GM21576 (cell line): ENCODE results near the gene ALAS1.
"Not testable (repeated sequence)": the region's sequence is repeated elsewhere in the genome, so short reads cannot be mapped to it uniquely, and the experiment has no call there.

Experiments used
- ATAC-seq: cut with Tn5 transposase; IDR thresholded peaks from one replicate; pipeline ENCODE4 v1.9.1; 2021; ENCODE audit warnings: mild to moderate bottlenecking, moderate library complexity; ENCODE audit not compliant: unreplicated experiment

The ALAS1 gene

DNA sequence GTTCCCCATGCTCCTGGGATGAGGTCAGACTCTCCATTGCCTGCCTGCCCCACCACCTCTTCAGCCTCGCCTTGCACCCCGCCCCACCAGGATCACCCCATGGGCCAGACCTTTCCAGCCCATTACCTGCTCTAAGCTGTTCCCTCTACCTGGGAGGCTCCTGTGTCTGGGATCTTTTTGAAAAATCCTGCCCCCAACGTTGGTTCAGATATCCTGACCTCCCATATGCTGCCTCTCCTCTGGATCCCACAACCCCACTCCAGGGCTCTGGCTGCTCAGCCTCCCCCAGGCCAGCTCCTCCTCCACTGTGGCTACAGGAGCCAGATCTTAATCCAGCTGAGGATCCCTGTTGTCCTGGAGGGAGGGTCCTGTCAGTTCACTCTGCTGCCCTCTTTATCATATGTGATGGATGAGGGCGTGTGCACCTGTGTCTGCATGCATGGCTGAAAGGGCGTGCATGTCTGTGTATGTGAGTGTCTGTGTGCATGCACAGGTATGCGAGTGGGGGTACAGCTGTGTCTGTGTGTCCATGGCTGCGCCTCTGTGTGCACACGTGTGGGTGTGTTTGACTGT is 21.7 kb upstream of the ALAS1 start:
- ATAC-seq = no peak

DNA sequence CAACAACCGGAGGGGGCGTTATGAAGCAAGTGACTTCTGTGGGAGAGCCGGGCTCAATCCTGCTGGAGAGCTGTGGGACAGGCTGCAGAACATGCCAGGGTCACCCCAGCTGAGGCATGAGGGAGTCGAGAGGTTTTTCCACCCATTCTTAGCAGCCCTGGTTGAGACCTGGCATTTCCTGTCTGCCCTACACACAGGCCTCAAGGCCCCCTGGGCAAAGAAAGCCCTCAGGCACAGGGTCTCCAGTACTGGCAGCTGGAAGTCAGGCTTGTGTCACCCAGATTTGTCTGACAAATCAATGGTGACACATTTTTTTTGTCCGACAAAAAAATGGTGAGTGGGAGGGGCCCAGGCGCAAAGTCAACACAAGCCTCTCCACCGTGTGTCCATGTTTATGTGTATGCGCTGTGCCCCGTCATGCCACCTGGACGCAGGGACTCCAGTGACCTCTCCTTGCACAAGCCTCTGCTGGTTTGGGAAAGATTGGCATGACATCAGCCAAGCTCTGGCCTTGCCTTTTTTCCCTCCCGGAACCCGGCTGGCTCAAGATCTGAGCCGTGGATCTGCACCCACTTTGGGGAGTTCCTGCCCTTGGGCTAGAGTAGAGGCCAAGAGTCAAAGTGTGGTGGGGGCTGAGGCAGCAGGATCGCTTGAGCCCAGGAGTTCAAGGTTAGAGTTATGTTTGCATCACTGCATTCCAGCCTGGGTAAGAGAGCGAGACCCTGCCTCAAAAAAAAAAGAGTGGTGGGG is 20.8 kb upstream of the ALAS1 start:
- ATAC-seq = no peak

DNA sequence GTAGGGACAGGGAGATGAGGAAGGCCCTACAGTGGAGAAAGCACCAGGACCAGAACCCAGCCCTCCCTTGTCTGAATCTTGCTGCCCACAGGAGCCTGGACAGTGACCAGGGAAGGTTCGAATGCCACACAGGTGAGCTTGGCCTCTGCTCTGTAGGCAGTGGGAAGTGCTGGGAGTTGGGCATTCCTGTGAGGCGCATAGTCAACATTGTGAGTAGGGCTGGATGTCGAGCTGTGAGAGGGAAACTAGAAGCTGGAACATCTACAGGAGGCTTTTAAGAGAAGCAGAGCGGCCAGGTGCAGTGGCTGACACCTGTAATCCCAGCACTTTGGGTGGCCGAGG is 20.3 kb upstream of the ALAS1 start:
- no peak for ATAC-seq

DNA sequence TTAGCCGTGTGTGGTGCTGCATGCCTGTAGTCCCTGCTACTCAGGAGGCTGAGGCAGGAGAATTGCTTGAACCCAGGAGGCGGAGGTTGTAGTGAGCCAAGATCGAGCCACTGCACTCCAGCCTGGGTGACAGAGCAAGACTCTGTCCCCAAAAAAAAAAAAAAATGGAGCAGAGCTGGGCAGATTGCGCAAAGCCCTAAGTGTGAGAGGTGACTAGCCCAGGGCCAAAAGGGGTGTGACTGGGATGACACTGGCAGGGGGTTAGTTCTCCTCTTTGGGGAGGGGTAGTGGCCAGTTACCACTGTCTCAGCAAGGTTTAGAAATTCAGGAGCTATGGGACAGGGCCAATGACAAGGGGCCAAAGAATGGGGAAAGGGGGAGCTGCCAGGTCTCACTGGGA is 19.8 kb upstream of the ALAS1 start:
- ATAC-seq = not testable (repeated sequence)

DNA sequence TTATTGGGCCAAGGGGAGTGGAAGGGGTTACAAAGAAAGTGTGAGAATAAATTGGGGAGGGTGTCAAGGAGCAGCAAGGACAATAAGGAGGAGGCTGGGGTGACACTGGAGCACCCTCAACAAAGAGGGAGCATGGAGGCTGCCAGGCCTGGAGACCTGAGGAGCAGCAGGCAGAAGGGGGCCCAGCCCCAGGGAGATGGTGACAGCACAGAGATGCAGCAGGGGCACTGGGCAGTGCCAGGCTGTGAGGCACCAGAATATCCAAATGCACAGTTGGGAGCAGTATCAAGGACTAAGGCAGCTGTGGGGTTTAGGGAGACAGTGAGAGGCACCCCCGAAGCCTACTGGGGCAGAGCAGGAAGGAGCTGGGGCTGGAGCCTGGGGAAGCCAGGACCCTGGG is 19.4 kb upstream of the ALAS1 start:
- no peak for ATAC-seq

DNA sequence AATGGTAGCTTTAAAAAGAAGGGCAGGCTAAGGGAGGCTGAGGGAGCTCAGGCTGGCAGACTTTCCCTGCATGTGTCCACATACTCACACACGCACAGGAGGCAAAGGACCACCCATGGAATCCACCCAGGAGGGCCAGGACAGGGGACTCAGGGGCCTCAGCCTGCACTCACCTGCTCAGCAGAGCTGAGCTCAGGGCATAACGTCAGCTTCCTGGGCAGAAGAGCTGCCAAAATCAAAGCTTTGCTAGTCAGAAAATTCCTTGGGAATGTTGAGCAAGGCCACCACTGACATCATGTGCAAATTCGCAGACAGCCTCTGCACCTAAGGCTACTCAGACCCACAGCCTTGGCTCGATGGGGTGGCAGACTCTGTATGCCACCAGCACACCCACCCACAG is 16.4 kb upstream of the ALAS1 start:
- ATAC-seq = no peak

DNA sequence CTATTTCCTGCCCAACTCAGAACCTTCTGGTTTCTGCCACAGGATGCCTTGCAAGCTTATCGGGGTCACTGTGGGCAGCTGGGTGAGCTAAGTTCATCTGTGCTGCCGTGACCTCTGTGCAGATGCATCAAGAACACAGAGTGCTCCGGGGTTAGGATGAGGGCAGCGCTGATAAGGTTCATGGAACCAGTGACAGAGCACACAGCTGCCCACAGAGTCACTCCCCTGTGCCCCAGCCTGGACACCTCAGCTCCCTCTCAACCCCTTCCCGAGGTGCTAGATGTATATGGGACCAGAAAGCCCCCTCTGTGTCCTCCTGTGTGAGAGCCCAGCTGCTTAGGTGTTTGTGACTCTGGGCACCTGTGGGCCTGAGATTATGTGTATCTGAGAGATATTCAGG is 15.8 kb upstream of the ALAS1 start:
- no peak for ATAC-seq

DNA sequence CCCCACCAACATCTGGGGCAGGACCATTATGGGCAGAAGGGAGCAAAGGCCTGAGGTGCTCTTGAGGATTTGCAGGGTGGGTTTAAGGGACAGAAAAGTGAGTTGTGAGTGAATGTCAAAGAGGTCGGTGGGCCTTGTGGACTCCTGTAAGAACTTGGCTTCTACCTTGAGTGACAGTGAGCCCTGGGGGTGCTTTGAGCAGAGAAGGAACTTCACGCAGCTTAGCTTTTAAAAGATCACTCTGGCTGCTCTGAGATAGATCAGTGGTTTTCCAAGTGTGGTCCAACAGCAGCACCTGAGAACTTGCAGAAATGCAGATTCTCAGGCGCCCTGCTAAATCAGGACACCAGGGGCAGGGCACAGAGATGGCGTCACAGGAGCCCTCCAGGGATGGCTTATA is 15.3 kb upstream of the ALAS1 start:
- ATAC-seq = no peak

DNA sequence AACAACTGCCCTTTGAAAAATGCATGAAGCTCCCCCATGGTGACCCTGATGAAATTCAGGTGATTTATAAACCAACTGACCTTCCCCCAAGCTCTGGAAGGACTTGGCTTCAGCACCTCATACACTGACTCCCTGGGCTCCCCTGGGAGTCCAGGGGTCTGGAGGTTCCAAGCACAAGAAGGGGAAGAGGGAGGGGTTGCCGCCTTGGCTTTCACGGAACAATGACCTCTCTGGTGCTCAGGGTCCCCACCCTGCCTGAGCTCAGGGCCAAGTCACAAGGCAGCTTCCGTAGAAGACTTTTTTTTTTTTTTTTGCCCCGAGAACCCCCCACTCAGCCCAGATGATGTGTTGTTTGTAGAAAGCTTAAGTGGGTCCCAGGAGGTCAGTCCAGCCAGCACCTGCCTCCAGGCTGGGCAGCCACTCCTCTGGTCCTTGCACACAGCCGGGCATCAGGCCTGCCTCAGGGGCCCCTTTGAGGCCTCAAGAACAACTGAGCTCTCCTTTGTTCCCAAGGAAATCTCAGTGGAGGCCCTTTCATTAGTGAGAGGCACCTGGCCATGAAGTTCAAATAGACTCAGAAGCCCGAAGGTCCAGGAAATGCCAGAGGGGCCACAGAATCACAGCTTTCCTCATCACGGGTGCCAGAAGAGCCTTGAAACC is 14.0 kb upstream of the ALAS1 start:
- no peak for ATAC-seq

DNA sequence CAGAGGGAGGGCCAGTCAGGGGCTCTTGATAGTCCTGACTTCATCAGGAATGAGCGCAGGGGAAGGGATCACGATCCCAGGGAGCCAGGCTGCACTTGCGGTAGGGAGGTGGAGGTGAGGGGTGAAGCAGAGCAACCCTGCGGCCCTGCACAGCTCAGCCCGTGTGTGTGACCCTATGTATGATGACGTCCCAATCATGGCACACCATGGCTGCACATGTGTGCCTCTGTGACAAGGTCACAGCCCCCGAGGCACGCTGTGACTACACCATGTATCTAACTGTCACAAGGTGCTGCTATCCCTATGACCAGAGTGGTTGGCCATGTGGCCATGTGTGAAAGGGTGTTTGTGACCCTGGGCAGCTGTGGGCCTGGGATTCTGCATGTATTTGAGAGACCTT is 13.3 kb upstream of the ALAS1 start:
- ATAC-seq = no peak

DNA sequence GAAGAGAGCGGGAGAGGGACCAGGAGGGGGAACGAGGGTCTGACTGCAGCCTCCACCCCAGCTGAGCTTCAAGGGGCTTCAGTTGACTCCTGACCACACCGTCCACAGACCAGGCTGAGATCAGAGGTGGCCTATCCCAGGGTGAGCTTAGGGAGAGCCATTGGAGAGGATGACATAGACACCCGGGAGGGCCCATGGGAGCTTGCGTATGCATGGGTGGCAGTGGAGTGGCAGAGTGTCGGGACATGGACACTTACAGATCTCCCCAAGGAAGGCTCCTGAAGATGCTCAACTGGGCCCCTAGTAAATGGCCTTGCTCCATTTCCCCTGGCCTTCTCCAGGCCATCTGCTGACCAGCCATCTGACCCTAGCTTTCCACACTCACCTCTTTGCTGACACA is 12.6 kb upstream of the ALAS1 start:
- no peak for ATAC-seq

DNA sequence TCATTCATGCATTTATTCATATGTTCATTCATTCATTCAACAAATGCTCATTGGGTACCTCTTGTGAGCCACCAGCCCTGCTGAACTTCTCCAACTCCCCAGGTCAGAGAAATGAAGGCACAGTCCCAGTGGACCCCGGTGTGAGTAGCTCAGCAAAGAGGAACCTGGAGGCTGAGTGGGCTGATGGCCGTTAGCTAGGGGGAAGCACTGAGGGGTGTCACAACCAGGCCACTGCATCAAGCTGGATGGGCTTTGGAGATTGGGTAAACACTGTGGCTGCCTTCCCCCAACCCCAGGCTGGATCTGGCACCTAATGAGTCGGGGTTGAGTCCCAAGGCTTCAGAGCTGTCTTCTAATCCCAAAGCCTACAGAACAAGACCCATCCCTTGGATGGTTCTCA is 12.1 kb upstream of the ALAS1 start:
- no peak for ATAC-seq

DNA sequence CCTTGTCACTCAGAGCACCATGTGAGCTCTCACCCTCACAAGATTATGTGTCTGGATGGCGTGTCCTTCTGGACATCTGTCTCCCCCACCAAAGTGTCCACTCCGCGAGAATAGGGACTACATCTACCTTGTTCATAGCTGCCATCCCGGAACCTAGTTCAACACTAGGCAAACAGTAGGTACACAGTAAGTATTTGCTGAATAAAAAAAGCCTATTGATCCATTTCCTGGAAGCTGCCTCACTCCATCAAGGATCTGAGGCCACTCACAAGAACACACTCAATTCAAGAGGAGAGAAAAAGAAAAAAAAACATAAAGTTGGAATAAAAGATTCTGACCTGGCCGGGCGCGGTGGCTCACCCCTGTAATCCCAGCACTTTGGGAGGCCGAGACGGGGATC is 11.2 kb upstream of the ALAS1 start:
- no peak for ATAC-seq

DNA sequence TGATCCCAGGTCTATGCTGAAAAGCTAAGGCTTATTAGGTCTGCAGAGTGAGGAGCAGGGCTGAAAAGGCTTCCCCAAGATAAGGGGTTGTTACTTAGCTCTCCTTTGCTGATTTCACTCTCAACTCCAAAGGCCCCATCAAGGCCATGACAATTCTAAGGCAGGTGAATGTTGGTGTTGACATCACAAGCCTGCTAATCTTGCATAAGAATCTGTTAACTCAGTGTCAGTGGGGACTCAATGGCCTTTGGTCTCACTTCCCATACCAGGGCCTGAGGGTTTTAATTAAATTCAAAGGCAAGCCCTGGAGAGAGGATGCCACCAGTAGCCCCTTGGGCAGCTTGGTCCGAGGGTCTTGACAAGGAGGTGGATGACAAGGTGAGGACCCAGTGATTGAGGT is 9.4 kb upstream of the ALAS1 start:
- no peak for ATAC-seq

DNA sequence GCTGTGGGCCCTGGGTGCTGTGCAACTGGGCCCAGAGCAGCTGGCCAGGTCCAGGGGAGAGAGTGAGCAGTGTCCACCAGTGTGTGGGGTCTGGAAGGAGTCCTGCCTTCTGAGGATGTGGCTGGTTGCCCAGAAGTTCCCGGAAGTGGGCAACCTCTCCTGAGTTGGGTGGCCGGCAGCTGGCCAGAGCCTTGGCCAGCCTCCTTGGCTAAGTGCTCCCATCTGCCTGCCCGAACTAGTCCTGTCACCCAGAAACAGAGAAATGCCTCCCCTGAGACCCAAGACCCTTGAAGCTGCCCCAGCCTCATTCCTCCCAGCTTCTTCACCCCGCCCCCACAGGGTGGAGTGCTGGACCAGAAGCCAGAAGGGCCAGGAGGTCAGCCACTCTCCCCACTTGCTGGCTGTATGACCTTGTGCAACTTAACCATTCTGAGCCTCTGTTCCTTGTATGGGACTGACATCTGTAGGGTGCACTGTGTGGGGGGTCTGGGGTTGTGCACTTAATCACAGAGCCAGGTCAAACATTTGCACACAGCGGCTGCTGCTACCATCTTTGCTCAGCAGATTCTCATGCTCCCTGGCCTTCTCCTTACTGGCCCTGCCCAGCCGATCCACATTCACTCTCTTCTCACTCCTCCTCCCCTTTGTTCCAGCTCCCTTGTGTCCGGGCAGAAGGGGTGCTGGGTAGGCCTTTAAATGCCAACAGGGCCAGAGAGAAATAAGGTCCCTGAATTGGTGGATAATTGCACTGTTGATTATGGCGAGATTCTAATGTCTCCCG is 7.5 kb upstream of the ALAS1 start:
- ATAC-seq = no peak

DNA sequence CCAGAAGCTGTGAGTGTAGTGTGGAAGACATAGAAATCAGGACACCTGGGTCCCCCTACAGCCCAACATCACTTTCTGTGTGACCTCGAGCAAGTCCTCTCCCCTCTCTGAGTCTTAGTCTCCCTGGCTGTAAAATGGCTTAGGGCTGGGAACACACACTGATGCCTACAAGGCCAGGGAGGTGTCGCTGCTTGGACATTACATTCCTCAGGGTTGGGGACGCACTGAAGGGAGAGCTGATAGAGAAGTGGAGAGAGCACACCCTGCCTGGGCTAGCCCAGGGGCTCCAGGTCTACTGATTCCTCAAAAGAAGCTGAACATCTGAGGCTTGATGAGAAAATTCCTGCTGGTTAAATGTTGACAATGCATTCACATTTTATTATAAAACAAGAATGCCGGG is 6.3 kb upstream of the ALAS1 start:
- no peak for ATAC-seq

DNA sequence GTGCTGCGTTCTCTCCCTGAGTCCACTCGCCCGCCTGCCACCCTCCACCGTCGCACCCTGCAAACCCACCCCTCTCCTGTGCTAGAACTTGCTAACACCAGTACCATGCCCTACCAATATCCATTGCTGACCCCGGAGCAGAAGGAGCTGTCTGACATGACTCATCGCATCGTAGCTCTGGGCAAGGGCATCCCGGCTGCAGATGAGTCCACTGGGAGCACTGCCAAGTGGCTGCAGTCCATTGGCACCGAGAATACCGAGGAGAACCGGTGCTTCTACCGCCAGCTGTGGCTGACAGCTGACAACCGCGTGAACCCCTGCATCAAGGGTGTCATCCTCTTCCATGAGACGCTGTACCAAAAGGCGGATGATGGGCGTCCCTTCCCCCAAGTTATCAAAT is 4.9 kb upstream of the ALAS1 start:
- no peak for ATAC-seq

DNA sequence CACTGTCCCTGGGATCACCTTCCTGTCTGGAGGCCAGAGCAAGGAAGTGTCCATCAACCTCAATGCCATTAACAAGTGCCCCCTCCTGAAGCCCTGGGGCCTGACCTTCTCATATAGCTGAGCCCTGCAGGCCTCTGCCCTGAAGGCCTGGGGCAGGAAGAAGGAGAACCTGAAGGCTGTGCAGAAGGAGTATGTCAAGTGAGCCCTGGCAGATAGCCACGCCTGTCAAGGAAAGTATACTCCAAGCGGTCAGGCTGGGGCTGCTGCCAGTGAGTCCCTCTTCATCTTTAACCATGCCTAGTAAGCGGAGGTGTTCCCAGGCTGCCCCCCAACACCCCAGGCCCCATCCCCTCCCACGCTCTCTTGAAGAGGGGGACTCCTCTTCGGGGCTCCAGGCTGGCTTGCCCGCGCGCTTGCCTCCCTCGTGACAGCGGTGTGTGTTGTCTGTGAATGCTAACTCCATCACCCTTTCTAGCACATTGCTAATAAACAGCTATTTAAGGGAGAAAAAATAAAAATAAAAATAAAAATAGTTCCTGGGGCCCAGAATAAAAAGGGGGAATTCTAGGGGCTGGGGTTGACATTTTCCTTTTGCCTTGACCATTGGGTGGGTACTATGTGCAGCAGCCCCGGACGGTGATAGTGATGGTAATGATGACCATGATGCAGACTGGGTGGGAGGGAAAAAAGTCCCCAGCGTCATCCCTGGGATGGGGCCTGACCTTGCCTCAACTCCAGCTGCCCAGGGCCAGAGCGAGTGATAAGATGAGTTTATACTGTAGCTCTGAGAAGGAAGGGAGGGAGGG is 3.3 kb upstream of the ALAS1 start:
- ATAC-seq = no peak

DNA sequence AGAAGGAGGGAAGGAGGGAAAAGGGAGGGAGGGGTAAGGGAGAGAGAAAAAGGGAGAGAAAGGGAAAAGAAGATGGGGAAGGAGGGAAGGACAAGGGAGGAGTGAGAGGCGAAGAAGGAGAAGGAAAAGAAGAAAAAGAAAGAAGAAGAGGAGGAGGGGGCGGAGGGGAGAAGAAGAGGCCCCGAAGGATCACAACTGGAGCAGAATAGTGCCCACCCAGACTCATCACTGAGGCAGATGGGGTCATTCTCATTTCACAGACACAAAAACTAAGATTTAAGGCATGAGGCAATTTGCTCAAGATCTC is 2.7 kb upstream of the ALAS1 start:
- no peak for ATAC-seq

DNA sequence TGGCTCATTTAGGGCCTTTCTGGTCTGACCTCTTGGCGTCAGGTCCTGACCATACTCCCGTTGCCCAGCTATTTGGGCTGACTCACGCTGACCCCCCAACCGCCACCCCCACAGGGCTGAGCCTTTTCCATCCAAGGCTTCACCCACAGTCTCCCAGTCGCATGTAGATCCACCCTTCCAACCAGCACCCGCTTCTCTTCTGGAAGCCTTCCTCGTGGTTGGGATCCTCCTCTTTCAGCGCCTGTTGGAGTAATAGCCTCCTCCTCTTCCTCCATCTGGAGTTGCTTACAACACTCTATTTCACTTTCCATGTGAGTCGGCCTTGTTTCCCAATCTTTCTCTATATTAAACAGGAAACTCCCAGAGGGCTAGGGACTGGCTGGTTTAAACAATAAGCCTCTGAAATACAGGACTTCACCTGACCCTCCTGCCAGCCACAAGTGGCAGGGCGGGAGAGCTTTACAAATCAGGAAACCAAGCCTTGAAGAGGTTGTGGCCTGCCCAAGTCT is 2.1 kb upstream of the ALAS1 start:
- no peak for ATAC-seq

DNA sequence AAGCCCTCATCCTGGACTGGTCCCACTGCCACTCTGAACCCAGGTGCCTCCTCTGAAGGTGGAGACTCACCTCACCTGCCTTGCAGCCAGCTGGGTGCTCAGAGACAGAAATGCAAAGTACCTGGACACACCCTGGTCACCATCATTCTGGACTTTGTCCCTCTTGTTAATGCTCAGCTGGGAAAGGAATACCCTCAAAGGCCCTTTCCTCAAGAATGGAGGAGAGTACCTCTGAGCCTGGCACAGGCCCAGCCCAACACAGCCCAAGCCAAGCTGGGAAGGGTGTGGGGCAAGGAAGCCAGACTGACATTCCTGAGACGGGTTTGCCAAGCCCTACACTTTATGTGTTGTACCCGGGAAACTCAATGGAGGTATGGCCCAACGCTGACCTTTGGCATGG is 983 bp upstream of the ALAS1 start:
- no peak for ATAC-seq
